Esophagus muscularis mucosa (tissue), 4 donors: ENCODE measurements around the gene BTG4. TPM values are rescaled to one million over a fixed set of nuclear protein-coding genes. Genes with fewer than 3 reads are reported as not detected.

ENCODE experiments used
- DNase-seq: peaks from one replicate; pipeline ENCODE4 v3.0.0-alpha.2; 2017; ENCODE audit errors: extremely low spot score
- H3K27ac ChIP-seq, 4 donors: fragments of 200-600 bp; sonication (generic); replicated peaks in 1 of 4; 1 replicate in 3 of 4; 2 replicates in 1 of 4; pipeline ENCODE4 v1.5.1; 2016 to 2019; ENCODE audit warnings: mild to moderate bottlenecking in 1 of 4
- H3K27me3 ChIP-seq, 4 donors: fragments of 200-600 bp; sonication (generic); one replicate each; pipeline versions ENCODE4 v1.5.1 to v1.6.0; 2016 to 2019
- H3K36me3 ChIP-seq, 4 donors: fragments of 200-600 bp; sonication (generic); one replicate each; pipeline ENCODE4 v1.5.1; 2016 to 2019
- H3K4me1 ChIP-seq, 4 donors: fragments of 200-600 bp; sonication (generic); one replicate each; pipeline ENCODE4 v1.5.1; 2016 to 2019
- H3K4me3 ChIP-seq, 4 donors: fragments of 200-600 bp; sonication (generic); 1 replicate in 2 of 4; 2 replicates in 2 of 4; pipeline ENCODE4 v1.5.1; 2016 to 2019; ENCODE audit warnings: mild to moderate bottlenecking in 4 of 4, moderate library complexity in 1 of 4
- H3K9me3 ChIP-seq, 4 donors: fragments of 200-600 bp; sonication (generic); 1 replicate in 3 of 4; 2 replicates in 1 of 4; pipeline ENCODE4 v1.5.1; 2016 to 2019
- EP300 ChIP-seq: sonication (generic); formaldehyde crosslinking; IDR thresholded peaks from one replicate; pipeline ENCODE4 v1.6.1; 2017; ENCODE audit warnings: antibody characterized with exemption
- POLR2A ChIP-seq: fragments of 450-650 bp; IDR thresholded peaks from one replicate; pipeline ENCODE4 v1.6.1; 2017; ENCODE audit warnings: antibody characterized with exemption, moderate library complexity, mild to moderate bottlenecking, low read depth
- POLR2AphosphoS5 ChIP-seq, 2 donors: sonication (generic); formaldehyde crosslinking; IDR thresholded peaks; one replicate each; pipeline ENCODE4 v1.6.1; 2017; ENCODE audit warnings: antibody characterized with exemption in 2 of 2
- WGBS: methylation state at CpG from one replicate; pipeline ENCODE4 v1.1.5; 2018; 5-methylcytosine and 5-hydroxymethylcytosine counted together
- intact Hi-C: fragments of 100-400 bp; cut with DNase I; formaldehyde crosslinking; loops from one replicate; pipeline ENCODE4 v1.15.1; 2023
- total RNA-seq, 4 donors: library from RNA; depleted of rRNA; stranded (reverse); fragments of >200 nt; gene quantifications; one replicate each; pipeline versions ENCODE4 v1.1.0 to v1.2.1, GENCODE V29; 2016
- TF ChIP-seq, protein P1 (sequence below), 3 experiments: fragments of 200-600 bp in 2 of 3; fragments of 450-650 bp in 1 of 3; sonication (generic) in 2 of 3; IDR thresholded peaks; one replicate each; pipeline ENCODE4 v1.5.1; 2017 to 2019; ENCODE audit warnings: antibody characterized with exemption in 3 of 3, mild to moderate bottlenecking in 2 of 3, moderate library complexity in 1 of 3

Gene BTG4
- total RNA-seq, 4 donors from 2014 or later = not detected

DNA sequence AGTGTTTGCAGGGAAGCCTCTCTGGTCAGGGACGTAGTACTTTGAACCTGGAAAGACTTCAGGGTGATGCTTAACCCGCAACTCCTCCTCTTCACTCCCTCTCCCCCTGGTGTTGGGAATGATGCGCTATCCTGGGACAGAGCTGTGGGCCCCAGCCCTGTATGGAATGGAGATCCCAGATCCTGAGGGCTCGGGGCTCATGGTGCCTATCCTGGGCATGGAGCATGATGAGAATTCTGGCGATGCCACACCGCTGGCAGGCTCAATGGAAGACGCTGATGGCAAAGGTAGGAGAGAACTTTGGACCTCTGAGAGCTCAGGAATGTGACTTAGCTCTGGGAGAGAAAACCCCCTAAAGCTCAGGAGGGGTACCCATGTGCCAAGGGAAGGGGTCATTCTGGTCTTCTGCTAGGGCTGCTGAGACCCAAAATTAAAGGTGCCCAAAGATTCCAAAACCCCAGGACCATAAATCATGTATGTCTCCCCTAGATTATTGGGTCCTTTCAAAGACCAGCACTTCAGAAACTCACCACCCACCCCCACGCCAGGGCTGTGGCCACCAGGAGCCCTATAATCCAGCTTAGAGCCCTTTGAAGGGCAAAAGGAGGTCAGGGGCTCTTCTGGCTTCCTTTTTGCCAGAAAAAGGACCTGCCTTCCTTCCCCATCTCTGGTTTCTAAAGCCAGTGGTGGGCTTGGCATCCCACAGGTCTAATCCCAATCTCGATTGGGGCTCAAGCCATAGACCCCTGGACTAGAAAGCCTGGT, 52.5 kb downstream of the BTG4 start:
- TF ChIP-seq POLR2AphosphoS5 (IDR thresholded peaks at IDR 0.05) = no peak
- no peak for TF ChIP-seq POLR2A
- no peak for TF ChIP-seq EP300
- TF ChIP-seq, protein P1, sequence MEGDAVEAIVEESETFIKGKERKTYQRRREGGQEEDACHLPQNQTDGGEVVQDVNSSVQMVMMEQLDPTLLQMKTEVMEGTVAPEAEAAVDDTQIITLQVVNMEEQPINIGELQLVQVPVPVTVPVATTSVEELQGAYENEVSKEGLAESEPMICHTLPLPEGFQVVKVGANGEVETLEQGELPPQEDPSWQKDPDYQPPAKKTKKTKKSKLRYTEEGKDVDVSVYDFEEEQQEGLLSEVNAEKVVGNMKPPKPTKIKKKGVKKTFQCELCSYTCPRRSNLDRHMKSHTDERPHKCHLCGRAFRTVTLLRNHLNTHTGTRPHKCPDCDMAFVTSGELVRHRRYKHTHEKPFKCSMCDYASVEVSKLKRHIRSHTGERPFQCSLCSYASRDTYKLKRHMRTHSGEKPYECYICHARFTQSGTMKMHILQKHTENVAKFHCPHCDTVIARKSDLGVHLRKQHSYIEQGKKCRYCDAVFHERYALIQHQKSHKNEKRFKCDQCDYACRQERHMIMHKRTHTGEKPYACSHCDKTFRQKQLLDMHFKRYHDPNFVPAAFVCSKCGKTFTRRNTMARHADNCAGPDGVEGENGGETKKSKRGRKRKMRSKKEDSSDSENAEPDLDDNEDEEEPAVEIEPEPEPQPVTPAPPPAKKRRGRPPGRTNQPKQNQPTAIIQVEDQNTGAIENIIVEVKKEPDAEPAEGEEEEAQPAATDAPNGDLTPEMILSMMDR (IDR thresholded peaks at IDR 0.05) = no peak
- Histone ChIP-seq H3K4me3 (no peak overlapping the region), H3K27ac (no peak overlapping the region), H3K36me3 (no peaks in the 10 kb centered on the region), H3K4me1 (no peaks in the 10 kb centered on the region), H3K27me3 (peaks cover 0 to 33% (median 0%) of the 10 kb centered on the region in 4 donors), H3K9me3 (no peaks in the 10 kb centered on the region)
- DNase-seq = peak; percentile 68
- intact Hi-C loops = no loop called here
- 88% methylated on average over 9 of the region's 9 CpGs for WGBS

DNA sequence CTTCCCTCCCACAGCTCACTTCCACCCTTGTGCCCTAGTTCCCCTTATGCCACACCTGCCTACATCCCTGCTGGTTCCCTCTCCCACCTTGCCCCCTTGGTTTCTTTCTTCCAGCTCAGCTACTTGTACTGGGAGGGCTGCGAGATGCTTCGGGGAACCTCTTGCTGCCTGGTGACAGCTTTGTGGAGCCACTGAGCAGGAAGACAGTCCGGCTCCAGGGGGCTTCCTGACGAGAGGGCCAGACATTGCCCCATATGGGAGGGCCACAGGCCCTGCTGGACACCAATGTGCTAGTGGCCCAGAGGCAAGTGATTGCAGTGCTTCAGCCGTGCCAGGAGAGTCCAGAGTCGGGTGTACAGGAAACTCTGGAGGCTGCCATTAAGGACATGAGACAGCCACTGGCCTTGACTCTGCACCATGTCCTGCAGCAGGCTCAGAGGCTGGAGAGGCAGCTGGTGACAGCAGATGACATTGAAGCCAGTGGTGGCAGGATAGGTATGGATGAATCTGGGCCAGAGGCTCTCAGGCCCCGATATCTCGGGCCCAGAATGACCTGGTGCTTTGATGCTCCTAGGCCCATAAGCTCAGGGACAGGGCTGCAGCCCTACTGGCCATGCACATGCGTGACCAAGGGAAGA, 54.3 kb downstream of the BTG4 start:
- DNase-seq = peak; percentile 81
- H3K27me3 ChIP-seq = peaks cover 0 to 22% (median 0%) of the 10 kb centered on the region in 4 donors
- no peak overlapping the region for H3K27ac ChIP-seq
- intact Hi-C loops = no loop called here
- H3K36me3 ChIP-seq = no peaks in the 10 kb centered on the region
- no peak for TF ChIP-seq POLR2AphosphoS5 (IDR thresholded peaks at IDR 0.05)
- TF ChIP-seq POLR2A = no peak
- TF ChIP-seq, protein P1 (IDR thresholded peaks at IDR 0.05) = no peak
- no peak for TF ChIP-seq EP300
- no peaks in the 10 kb centered on the region for H3K9me3 ChIP-seq
- 90% methylated on average over 7 of the region's 9 CpGs for WGBS
- H3K4me1 ChIP-seq = no peaks in the 10 kb centered on the region
- H3K4me3 ChIP-seq = no peak overlapping the region

DNA sequence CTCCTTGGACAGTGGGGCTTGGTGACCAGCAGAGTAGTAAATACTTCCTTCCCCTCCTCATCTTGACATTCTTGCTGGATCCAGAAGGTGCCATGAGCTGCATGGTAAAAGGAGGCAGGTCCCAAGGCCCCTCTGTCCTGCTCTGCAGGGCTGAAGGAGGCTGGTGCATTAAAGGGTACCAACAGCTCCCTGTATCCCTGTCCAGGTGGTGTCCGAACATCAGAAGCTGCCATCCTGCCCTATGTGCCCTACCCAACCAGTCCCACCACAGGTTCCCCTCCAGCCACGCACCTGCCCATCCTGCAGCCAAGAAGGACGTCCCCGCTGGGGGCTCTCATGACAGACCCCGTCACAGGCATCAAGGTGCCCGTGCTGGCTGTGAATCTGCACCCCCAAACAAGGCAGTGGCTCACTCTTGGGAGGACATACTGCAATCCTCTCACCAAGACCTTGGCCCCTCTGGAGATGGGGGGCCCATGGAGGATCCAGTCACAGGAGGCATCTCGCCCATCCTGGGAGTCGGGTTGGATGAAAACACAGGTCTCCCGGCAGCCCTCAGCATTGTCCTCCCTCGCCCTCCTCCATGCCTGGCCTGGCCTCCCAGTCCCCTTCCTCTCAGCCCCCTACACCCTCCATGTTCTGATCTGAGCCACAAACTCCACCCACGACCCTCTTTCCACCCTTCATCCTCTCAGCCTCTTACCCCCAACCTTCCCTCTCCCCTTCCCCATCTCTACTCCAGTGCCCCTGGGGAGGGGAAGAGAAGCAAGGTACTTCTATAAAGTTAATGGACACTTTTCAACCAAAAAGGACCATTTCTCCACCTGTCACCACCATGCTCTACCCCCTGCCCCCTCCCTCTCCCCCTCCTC, 55.1 kb downstream of the BTG4 start:
- Histone ChIP-seq H3K4me1 (no peaks in the 10 kb centered on the region), H3K27me3 (peaks cover 0 to 22% (median 0%) of the 10 kb centered on the region in 4 donors), H3K9me3 (no peaks in the 10 kb centered on the region), H3K36me3 (no peaks in the 10 kb centered on the region), H3K27ac (no peak overlapping the region), H3K4me3 (no peak overlapping the region)
- intact Hi-C loops = no loop called here
- WGBS = 90% methylated on average over 11 of the region's 11 CpGs
- DNase-seq = peak; percentile 89
- TF ChIP-seq POLR2AphosphoS5 (IDR thresholded peaks at IDR 0.05) (no peak), POLR2A (no peak)
- TF ChIP-seq, protein P1 (IDR thresholded peaks at IDR 0.05) = no peak

DNA sequence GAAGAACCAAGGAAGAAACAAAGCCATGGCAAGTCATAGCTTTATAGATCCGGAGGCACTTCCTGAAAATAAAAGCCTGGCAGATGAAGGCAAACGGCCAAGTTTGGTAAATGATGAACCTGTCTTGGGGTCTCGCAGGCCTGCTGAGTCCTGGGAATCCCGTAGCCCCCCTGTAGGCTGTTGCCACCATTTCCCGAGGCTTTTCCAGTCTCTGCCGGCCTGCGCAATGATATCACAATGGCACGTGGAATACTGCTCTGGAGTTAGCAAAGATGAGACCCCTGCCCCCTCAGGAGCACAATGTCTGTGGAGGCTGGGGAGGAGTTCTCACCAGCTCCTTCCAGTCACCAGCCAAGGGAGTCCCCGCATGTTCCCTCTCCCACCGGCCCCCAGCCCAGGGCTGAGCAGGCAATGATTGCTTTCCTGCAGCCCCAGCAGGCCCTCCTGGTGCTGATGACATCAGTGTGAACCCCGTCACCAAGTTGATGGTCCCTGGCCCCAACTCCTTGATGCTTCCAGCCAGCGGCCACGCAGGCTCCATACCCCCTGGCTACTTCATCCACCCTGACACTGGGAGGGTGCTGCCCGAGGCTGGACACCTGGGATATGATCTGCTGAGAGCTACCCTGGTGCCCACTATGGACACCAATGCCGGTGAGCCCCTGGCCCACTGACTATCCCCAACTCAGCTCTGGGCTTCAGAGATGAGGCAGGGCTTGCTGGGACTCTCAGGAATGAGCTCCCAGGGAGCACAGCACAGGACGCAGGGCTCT, 55.9 kb downstream of the BTG4 start:
- intact Hi-C loops = no loop called here
- no peaks in the 10 kb centered on the region for H3K9me3 ChIP-seq
- H3K27ac ChIP-seq = no peak overlapping the region
- no peak overlapping the region for H3K4me3 ChIP-seq
- H3K4me1 ChIP-seq = no peaks in the 10 kb centered on the region
- no peaks in the 10 kb centered on the region for H3K36me3 ChIP-seq
- 86% methylated on average over 10 of the region's 16 CpGs for WGBS
- peaks cover 0 to 21% (median 0%) of the 10 kb centered on the region in 4 donors for H3K27me3 ChIP-seq
- TF ChIP-seq EP300 (no peak), POLR2A (no peak), POLR2AphosphoS5 (IDR thresholded peaks at IDR 0.05) (no peak)
- TF ChIP-seq, protein P1 (IDR thresholded peaks at IDR 0.05) = no peak
- peak; percentile 85 for DNase-seq
